Nephron (organoid): Measurements from ENCODE around the gene TESMIN.
A peak's percentile ranks its signal among the peaks of the same experiment; 100 is the strongest.

Source experiments
- H3K27ac Mint-ChIP-seq, 3 experiments: 2 replicates each; pipeline ENCODE4 v1.8.0; 2020; ENCODE audit warnings: mixed read lengths in 3 of 3, mild to moderate bottlenecking in 2 of 3, moderate library complexity in 1 of 3
- H3K27me3 Mint-ChIP-seq: 2 replicates; pipeline ENCODE4 v1.8.0; 2021; ENCODE audit warnings: low read depth, mild to moderate bottlenecking, moderate library complexity, mixed read lengths
- H3K36me3 Mint-ChIP-seq: 2 replicates; pipeline ENCODE4 v1.8.0; 2020; ENCODE audit warnings: low read depth, mixed read lengths
- H3K4me1 Mint-ChIP-seq: 2 replicates; pipeline ENCODE4 v1.8.0; 2020; ENCODE audit warnings: mixed read lengths
- H3K4me3 Mint-ChIP-seq, 3 experiments: 2 replicates each; pipeline ENCODE4 v1.8.0; 2020; ENCODE audit warnings: mild to moderate bottlenecking in 3 of 3, mixed read lengths in 3 of 3, moderate library complexity in 2 of 3
- H3K9me3 Mint-ChIP-seq: 2 replicates; pipeline ENCODE4 v1.8.0; 2020; ENCODE audit warnings: mixed read lengths
- CTCF ChIP-seq, 3 experiments: fragments of 200-600 bp; sonication (generic); IDR thresholded peaks; one replicate each; pipeline ENCODE4 v1.5.0; 2021; ENCODE audit warnings: antibody characterized with exemption in 3 of 3; ENCODE audit not compliant: unreplicated experiment in 3 of 3

Gene TESMIN

GRCh38 chr11:68673306-68673945 is 77.9 kb downstream of the TESMIN start:
- no peak for TF ChIP-seq CTCF (IDR thresholded peaks at IDR 0.05; ENCODE audit: unreplicated experiment in 3 of 3)
- no peak overlapping the region for H3K4me3 Mint-ChIP-seq
- H3K27ac Mint-ChIP-seq: peak overlapping the region in 2 of 3 experiments; percentile 12 to 38
- peaks cover 23% of the 10 kb centered on the region for H3K27me3 Mint-ChIP-seq
- peaks cover 14% of the 10 kb centered on the region for H3K4me1 Mint-ChIP-seq
- H3K9me3 Mint-ChIP-seq: peaks cover 4% of the 10 kb centered on the region
- no peaks in the 10 kb centered on the region for H3K36me3 Mint-ChIP-seq

- TF ChIP-seq CTCF (IDR thresholded peaks at IDR 0.05; ENCODE audit: unreplicated experiment in 3 of 3): no peak
- Mint-ChIP-seq H3K9me3 (peaks cover 4% of the 10 kb centered on the region), H3K27ac (no peak overlapping the region), H3K4me3 (no peak overlapping the region), H3K36me3 (no peaks in the 10 kb centered on the region), H3K27me3 (peaks cover 25% of the 10 kb centered on the region), H3K4me1 (peaks cover 21% of the 10 kb centered on the region)
Measured at GRCh38 chr11:68670208-68670992, 80.9 kb downstream of the TESMIN start.

DNA sequence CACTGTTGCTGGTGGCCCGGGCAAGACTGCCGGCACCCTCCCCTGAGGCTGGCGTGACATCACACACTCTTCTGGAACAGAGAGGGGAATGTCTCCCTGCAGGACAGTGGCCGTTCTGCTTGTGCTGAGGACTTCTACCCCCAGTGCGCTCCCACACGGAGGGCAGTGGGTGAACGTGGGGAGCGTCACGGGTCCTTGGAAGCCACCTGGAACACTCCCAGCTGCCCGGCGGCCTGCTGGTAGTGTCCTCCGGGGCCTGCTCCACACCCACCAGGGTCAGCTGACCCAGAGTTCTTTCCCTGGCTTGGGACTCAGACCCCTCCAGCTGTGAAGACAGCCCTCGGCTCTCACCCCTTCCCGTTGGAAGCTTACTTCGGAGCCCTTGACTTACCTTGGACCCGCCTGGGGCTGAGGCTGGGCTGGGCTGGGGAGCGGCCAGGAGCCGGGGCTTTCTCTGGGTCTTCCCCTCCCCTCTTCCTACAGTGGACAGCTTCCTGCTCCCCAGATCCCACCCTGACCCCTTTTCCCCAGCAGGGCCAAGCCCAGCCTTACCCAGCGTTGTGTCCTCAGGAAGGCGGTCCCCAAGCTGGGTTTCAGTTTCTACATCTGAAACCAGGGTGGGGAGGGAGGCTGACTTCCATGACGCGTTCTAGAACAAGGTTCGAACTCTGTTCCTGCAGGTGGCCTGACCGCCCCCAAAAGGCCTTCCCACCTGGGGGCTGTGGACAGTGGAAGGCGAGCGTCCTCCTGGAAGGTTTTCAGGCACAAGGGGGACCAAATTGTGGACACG is 81.8 kb downstream of the TESMIN start:
- no peak overlapping the region for H3K4me3 Mint-ChIP-seq
- peaks cover 24% of the 10 kb centered on the region for H3K27me3 Mint-ChIP-seq
- no peak for TF ChIP-seq CTCF (IDR thresholded peaks at IDR 0.05; ENCODE audit: unreplicated experiment in 3 of 3)
- H3K9me3 Mint-ChIP-seq: peaks cover 4% of the 10 kb centered on the region
- H3K27ac Mint-ChIP-seq: no peak overlapping the region
- no peaks in the 10 kb centered on the region for H3K36me3 Mint-ChIP-seq
- H3K4me1 Mint-ChIP-seq: peaks cover 24% of the 10 kb centered on the region

DNA sequence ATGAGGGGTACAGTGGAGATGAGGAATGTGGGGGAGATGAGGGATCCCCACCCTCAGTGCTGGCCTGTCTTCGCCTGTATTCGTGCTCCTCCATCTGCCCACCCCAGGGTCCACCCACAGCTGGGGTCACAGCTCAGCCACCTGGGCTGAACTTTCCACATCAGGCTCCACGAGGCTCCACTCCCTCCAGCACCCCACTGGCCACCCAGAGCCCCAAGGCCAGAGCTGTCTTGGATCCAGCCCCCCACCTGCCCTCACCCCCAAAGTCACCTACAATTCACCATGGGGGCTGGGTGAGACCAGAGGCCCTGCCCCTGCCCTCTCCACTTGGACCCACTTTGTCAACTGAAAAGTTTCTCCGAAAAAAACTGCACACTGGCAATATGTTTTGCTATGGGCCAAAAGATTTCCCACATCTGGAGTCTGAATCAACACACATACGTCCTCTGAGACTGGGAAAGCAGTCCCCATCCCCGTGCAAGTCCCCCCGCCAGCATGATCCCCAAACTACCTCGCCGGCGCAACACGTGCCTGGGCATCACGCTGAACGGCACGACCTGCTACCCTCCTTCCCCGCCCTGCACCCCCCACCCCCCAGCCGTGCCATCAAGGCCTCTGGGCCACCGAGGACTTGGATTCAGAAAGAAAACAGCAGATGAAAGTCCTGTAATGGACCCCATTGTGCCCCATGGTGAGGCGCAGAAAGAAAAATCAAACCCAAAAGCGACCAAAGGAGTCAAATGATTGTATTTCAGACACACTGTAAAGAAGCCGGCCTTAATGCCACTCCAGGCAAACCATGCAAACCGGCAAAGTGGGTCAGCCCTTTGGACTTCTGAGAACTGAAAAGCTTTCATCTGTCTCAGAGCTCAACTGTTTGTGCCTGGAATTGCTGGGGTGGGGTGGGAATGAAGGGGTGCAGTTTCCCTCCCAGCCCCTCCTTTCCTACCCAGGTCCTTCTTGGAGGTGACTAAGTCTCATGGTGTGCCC is 83.5 kb downstream of the TESMIN start:
- no peak overlapping the region for H3K4me3 Mint-ChIP-seq
- H3K36me3 Mint-ChIP-seq: no peaks in the 10 kb centered on the region
- peaks cover 14% of the 10 kb centered on the region for H3K27me3 Mint-ChIP-seq
- peak overlapping the region in 2 of 3 experiments; percentile 38 to 86 for H3K27ac Mint-ChIP-seq
- no peaks in the 10 kb centered on the region for H3K9me3 Mint-ChIP-seq
- H3K4me1 Mint-ChIP-seq: peaks cover 10% of the 10 kb centered on the region
- no peak for TF ChIP-seq CTCF (IDR thresholded peaks at IDR 0.05; ENCODE audit: unreplicated experiment in 3 of 3)

DNA sequence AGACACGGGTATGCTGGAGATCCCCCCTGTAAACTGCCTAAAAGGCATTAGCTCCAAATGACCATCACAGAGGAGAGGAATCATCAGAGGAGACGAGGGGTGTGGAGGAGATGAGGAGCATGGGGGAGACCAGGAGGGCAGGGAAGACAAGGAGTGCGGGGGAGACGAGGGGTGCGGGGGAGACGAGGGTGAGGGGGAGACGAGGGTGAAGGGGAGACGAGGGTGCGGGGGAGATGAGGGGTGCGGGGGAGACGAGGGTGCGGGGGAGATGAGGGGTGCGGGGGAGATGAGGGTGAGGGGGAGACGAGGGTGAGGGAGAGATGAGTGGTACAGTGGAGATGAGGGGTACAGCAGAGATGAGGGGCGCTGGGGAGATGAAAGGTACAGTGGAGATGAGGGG is 84.5 kb downstream of the TESMIN start:
- H3K27ac Mint-ChIP-seq: peak overlapping the region in 2 of 3 experiments; percentile 23 to 43
- peaks cover 16% of the 10 kb centered on the region for H3K27me3 Mint-ChIP-seq
- H3K9me3 Mint-ChIP-seq: no peaks in the 10 kb centered on the region
- H3K4me3 Mint-ChIP-seq: no peak overlapping the region
- peaks cover 17% of the 10 kb centered on the region for H3K4me1 Mint-ChIP-seq
- H3K36me3 Mint-ChIP-seq: no peaks in the 10 kb centered on the region
- TF ChIP-seq CTCF (IDR thresholded peaks at IDR 0.05; ENCODE audit: unreplicated experiment in 3 of 3): no peak
